ENCODE measurements around the gene CUEDC1. TPM values are rescaled to one million over a fixed set of nuclear protein-coding genes. Genes with fewer than 3 reads are reported as not detected.

Gene CUEDC1
- total RNA-seq, 1 donor from 2014 or later: 14.5 TPM

GRCh38 chr17:57905875-57906455 lies 49.2 kb downstream of the CUEDC1 start:
- H3K4me3 ChIP-seq (ENCODE audit: low read depth, low read length): no peak overlapping the region
- no peak for TF ChIP-seq CTCF (conservative IDR thresholded peaks at IDR 0.05; ENCODE audit: low read depth, low read length)
- no peak for DNase-seq (ENCODE audit: low read depth)

- H3K4me3 ChIP-seq (ENCODE audit: low read depth, low read length): no peak overlapping the region
- TF ChIP-seq CTCF (conservative IDR thresholded peaks at IDR 0.05; ENCODE audit: low read depth, low read length): no peak
- no peak for DNase-seq (ENCODE audit: low read depth)
Observed at GRCh38 chr17:57903961-57904360, 51.3 kb downstream of the CUEDC1 start.

GRCh38 chr17:57902800-57903759 lies 52.1 kb downstream of the CUEDC1 start:
- DNase-seq (ENCODE audit: low read depth): peak; percentile 92
- H3K4me3 ChIP-seq (ENCODE audit: low read depth, low read length): no peak overlapping the region
- TF ChIP-seq CTCF (conservative IDR thresholded peaks at IDR 0.05; ENCODE audit: low read depth, low read length): no peak

- H3K4me3 ChIP-seq (ENCODE audit: low read depth, low read length): no peak overlapping the region
- DNase-seq (ENCODE audit: low read depth): no peak
- TF ChIP-seq CTCF (conservative IDR thresholded peaks at IDR 0.05; ENCODE audit: low read depth, low read length): no peak
Observed at GRCh38 chr17:57902117-57902799, 53.0 kb downstream of the CUEDC1 start.

GRCh38 chr17:57900991-57901743 lies 54.0 kb downstream of the CUEDC1 start:
- TF ChIP-seq CTCF (conservative IDR thresholded peaks at IDR 0.05; ENCODE audit: low read depth, low read length): no peak
- no peak overlapping the region for H3K4me3 ChIP-seq (ENCODE audit: low read depth, low read length)

GRCh38 chr17:57899822-57900221 lies 55.4 kb downstream of the CUEDC1 start:
- TF ChIP-seq CTCF (conservative IDR thresholded peaks at IDR 0.05; ENCODE audit: low read depth, low read length): no peak
- no peak overlapping the region for H3K4me3 ChIP-seq (ENCODE audit: low read depth, low read length)
- no peak for DNase-seq (ENCODE audit: low read depth)

More at GRCh38 chr17:57900991-57901743, 54.0 kb downstream of the CUEDC1 start:
- no peak for DNase-seq (ENCODE audit: low read depth)
